Measurements from ENCODE around the gene RAP1GAP2.
"Not testable (repeated sequence)": the region's sequence is repeated elsewhere in the genome, so short reads cannot be mapped to it uniquely, and the experiment has no call there.

Gene RAP1GAP2

DNA sequence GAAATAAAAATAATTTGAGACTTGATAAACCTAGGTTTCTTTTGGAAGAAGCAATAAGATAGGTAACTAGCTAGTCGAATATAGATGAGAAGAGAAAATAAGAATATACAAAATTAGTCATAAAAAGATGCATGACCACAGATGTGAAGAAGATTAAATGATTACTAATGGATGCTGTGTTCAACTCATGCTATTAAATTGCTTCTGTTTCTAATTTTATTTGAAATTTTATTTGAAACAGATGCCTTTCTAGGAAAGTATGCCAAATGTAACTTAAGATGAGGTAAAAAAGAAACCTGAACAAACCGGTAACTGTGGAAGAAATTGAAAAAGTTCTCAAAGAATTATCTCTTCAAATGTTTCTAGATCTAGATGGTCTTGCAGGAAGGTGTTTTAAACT lies 175.6 kb downstream of the RAP1GAP2 start:
- no peak for DNase-seq (ENCODE audit: low read depth)

DNA sequence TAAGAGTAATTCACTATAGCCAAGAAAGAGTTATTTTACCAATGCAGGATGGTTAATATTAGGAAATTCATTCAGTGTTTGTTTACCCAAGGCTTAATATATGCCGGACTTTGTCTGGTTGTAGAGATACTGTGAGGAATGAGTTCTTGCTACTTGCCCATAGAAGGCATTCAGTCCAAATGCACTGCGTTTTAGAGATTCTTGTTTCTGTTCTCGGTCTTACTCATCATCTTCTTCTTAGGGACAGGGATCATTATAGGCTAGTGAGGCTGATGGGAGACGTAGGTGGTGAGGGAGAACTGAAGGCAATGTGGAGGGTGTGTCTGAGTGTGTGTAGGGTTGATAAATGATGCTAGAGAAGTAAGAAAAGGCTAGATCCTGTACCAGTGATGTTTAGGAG lies 176.5 kb downstream of the RAP1GAP2 start:
- no peak for DNase-seq (ENCODE audit: low read depth)

DNA sequence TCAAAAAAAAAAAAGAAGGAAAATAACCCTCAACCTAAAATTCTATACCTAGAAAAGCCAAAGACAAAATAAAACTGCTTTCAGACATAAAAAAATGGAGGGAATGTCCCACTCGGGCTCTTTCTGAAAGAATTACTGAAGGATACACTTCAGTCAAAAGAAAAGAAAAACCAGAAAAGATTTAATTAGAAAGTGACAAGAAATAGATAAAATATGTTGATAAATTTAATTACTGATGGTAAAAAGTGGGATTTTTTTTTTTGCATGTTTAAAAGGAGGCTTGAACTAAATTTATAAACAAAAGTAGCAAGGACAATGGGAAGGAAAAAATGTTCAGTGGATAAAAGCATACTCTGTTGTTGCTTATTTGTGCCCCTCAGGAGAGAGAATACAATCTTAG lies 178.1 kb downstream of the RAP1GAP2 start:
- DNase-seq (ENCODE audit: low read depth): no peak

DNA sequence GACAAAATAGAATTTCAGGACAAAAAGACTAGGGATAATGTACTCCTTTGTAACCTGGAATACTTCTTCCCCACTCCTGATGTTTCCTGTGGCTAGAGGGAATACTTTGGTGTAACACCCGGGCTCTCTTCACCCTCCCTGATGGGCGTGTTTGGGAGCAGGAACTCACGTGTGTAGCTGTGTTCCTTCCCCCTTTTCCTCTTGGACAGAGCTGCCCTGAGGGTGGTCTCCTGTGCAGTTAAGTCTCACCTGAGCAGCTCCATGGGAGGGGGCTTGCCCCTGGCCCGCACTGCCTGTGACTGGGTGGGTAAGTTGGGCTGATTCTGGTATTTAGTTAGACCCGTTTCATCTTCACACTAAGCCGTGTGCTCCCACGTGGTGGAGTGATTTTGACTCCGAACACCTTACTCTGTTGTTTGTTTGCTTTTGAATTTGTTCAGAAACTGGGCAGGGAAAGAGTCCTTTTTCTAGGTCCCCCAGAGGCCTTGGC lies 179.3 kb downstream of the RAP1GAP2 start:
- no peak for DNase-seq (ENCODE audit: low read depth)

DNA sequence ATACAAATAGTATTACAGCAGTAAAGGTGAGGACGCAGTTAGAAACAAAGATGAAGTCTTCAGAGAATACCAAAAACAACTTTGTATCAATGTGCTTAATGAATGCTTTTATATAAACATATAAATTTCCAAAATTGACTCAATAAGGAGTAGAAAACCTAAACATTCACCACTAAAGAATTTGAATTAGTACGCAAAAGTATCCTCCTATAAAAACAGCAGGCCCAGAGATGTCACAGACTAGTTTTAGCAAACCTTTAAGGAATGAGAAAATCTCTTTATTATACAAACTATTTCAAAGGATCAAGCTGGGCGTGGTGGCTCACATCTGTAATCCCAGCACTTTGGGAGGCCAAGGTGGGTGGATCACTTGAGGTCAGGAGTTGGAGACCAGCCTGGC lies 180.9 kb downstream of the RAP1GAP2 start:
- no peak for DNase-seq (ENCODE audit: low read depth)

DNA sequence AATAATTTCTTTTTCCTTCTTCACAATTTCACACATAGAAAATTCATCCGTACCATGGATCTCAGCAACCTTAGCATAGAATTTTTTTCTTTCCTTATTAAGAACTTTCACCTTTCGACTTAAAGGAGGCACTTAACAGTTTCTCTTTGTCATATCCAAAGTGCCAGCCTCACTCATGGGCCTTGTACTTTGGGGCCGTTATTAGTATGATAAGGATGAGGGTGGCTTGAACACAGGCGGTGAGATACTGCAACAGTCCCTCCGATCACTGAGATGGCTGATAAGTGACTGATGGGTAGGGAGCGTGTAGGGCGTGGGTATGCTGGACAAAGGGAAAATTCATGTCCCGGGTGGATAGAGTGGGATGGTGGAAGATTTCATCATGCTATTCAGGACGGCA lies 181.9 kb downstream of the RAP1GAP2 start:
- DNase-seq (ENCODE audit: low read depth): no peak

DNA sequence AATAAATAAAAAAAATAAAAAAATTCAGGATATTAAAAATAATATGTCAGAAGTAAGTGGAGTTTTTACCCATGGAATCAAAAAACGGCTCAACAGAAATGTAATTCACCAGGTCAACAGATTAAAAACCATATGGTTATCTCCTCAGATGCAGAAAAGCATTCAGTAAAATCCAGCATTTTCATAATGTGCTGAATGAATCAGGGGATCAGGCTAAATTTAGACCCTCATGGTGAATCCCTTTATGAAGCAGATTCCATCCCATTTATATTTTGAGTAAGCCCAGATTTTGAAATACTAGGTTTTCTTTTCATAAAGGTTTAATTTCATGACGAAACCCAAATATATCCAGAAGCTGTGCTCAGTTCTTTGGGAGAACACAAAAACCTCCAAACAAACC lies 182.8 kb downstream of the RAP1GAP2 start:
- no peak for DNase-seq (ENCODE audit: low read depth)

DNA sequence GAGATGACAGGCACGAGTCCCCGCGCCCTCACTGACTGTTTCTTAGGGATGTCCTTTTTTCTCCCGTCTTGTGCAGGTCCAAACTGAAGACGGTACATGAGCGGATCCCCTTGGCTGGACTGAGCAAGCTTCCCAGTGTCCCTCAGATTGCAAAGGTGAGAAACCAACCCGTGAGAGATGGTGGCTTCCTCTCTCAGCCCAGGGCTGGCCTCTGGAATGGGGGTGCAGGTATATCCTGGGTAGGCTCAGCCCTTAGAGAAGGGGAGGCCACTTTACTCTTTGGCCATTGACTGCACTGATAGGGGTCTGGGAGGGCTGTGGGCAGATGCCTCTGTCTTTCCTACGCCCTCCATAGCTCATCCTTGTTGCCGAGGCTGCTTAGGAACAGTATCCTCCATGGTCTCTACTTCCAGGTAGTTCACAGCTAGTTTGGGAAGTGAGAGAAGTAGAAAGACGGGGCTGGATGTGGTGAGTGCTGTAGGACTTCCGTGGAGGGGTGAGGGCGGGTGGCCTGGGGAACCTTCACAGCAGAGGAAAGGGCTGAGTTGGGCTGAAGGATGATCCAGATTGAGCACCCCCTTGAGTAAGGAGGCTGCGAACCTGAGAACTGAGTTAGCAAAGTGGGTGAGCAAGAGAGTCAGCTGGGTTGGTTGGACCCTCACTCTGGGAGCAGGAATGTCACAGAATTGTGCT lies 184.1 kb downstream of the RAP1GAP2 start:
- no peak for DNase-seq (ENCODE audit: low read depth)

DNA sequence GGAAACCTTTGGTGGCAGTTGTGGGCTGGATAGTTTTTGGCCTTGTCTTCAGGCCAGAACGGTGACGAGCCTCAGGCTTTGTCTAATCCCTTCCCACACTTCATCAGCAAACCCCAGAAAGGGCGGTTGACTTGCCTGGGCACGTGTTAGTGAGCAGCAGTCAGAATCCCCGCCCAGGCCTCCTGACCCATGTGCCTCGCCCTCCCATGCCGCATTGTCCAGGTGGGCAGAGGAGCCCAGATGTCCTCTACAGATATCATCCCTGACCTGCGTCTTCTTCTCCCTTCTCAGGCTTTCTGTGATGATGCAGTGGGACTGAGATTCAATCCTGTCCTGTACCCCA lies 184.6 kb downstream of the RAP1GAP2 start:
- no peak for DNase-seq (ENCODE audit: low read depth)

DNA sequence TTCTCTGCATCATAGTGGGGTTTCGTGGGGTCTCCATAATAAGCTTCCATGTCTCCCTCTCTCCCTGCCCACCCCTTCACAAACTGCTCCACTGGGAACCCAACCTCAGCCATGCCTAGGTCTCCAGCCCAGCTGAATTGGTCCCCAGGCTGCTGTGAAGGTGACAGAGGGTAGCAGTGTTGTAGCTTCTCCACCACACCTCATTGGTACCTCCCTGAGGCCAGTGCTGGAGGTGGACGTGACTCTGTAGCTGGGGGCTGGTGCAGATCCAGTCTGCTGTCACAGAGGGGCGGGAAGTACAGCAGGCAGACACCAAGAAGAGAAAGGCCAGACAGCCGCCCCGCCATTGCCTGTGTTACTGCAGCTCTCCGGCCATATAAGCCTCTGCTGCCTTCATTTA lies 185.1 kb downstream of the RAP1GAP2 start:
- DNase-seq (ENCODE audit: low read depth): no peak

DNA sequence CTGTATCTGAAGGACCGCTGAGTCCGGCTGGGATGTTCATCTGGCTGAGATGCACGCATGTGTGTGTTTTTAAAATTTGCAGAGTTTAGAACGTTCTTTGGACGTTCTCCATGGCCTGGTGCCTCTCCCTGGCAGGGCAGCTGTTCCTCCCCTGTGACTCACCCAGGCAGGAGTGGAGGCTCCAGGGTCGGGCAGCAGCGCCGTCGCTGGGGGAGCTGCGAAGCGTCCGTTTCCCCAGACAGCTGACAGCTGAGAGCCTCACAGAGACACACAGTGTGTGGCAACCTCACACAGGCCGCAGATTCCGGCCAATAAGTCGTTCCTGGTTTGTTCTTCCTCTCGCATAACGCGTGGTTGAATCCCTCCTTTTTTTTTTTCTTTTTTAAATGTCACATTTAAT lies 186.6 kb downstream of the RAP1GAP2 start:
- DNase-seq (ENCODE audit: low read depth): no peak

DNA sequence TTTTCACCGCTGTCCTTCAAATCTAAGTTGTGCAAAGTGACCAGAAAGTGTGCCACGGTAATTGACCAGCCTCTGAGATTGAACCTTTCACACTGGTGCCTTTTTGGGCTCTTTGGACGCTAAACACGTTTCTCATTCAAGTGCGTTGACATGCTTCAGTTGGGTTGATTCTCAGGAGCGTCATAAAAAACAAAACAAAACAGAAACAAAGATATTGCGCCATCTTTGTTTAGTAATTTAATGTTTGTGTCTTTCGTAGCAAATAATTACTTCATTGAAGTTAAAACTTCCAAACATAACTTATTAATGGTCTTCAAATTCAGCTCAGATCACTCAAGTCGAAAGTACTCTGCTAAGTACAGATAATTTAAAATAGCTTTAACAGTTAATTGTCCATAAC lies 187.0 kb downstream of the RAP1GAP2 start:
- no peak for DNase-seq (ENCODE audit: low read depth)

DNA sequence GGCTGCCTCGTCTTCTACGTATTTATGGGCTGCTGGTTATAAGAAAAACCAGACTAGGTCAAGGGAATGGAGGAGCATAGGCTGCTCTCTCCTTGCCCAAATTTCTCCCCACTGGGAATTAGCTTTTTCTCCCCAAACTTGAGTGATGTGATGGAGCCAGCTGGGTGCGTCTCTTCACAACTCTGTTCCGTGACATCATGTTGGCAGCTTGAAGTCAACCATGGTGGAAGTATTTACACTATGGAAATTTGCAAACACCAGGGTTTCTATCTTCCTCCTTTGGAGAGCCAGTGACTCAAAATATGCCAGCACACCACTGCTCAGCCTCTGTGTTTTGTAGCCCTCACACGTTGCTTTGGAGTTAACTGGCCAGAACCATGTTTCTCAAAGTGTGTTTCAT lies 189.1 kb downstream of the RAP1GAP2 start:
- DNase-seq (ENCODE audit: low read depth): no peak

DNA sequence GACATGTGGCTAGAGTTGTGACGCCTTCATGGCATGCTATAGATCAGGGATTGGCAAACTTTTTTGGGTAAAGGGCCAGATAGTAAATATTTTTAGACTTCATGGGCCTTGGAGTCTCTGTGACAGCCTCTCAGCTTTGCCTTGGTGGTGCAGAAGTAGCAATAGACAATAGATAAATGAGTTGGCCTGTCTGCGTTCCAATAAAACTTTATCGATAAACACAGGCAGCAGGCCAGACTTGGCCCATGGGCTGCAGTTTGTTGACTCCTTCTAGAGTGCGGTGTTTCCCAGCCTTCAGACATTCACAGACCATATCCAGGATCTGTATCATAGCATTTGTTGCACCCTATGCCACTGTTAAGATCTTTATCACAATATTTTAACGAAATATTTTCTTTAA lies 190.7 kb downstream of the RAP1GAP2 start:
- no peak for DNase-seq (ENCODE audit: low read depth)

DNA sequence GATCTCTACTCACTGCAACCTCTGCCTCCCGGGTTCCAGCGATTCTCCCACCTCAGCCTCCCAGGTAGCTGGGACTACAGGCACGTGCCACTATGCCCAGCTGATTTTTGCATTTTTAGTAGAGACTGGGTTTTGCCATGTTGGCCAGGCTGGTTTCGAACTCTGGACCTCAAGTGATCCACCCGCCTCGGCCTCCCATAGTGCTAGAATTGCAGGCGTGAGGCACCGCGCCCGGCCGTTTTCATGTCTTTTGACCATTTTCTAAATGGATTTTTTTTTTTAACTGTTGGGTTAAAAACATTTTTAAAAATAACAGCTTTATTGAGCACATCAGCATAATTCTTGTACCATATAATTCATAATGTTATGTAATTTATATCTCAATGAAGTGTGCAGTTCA lies 193.2 kb downstream of the RAP1GAP2 start:
- DNase-seq (ENCODE audit: low read depth): not testable (repeated sequence)

DNA sequence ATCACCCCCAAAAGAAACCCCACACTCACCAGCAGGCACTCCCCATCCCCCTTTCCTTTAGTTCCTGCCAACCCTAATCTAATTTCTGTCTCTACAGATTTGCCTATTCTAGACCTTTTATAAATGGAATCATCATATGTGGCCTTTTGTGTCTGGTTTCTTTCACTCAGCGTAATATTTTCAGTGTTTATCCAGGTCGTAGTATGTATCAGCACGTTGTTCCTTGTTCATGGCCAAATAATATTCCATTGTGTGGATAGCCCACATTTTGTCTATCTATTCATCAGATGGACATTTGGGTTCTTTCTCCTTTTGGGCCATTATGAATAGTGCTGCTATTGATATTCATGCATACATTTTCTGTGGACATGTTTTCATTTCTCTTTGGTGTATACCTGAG lies 193.6 kb downstream of the RAP1GAP2 start:
- no peak for DNase-seq (ENCODE audit: low read depth)

DNA sequence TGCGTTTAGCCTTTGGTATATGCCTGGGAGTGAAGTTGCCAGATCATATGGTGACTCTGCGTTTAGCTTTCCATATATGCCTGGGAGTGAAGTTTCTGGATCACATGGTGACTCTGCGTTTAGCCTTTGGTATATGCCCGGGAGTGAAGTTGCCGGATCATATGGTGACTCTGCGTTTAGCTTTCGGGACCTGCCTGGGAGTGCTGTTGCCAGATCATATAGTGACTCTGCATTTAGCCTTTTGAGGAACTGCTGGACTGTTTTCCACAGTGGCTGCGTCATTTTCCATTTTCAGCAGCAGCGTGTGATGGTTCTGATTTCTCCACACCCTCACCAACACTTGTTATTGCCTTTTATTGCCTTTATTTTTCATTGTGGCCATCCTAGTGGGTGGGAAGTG lies 194.2 kb downstream of the RAP1GAP2 start:
- DNase-seq (ENCODE audit: low read depth): no peak

DNA sequence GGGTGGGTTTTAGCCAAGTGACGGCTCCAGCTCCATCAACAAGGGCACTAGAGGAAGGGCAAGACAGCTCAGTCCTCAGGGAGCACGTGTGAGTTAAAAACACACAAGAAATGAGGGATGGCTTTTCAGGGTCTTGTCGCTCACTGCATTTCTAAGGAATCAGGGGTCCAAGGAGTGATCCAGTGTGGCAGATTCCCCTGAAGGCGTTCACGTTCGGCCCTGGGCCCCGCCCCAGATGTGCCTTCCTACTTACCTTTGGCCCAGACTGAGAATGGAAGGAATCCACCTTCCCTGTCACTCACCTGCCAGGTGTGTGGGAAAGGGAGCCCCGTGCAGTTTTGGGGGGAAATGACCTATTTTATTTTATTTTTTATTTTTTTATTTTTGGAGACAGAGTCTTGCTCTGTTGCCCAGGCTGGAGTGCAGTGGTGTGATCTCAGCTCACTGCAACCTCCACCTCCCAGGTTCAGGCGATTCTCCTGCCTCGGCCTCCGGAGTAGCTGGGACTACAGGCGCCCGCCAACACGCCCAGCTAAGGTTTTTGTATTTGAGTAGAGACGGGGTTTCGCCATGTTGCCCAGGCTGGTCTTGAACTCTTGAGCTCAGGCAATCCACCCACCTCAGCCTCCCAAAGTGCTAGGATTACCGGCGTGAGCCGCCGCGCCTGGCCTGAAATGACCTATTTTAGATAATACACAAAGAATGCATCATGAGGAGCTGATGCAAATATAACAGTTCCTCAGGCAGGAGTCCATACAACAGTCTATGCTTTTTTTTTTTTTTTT lies 195.3 kb downstream of the RAP1GAP2 start:
- not testable (repeated sequence) for DNase-seq (ENCODE audit: low read depth)

DNA sequence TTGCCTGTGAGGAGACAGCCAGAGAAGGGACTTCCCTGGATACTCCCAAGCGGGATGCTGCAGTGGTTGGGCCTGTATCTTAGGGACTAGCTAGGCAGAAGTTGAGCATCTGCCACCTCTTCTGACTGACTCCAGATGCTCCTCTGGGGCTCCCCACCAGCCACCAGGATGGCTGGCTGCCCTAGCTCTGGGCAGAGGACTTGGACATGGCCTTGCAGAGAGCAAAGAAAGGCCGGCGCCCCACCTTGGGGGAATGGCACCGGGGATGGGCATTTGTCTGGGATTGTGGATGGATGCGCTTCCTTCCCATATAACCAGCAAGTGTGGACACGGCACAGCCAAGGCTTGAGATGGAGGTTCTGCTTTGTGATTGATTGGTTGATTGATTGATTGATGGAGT lies 198.2 kb downstream of the RAP1GAP2 start:
- no peak for DNase-seq (ENCODE audit: low read depth)

DNA sequence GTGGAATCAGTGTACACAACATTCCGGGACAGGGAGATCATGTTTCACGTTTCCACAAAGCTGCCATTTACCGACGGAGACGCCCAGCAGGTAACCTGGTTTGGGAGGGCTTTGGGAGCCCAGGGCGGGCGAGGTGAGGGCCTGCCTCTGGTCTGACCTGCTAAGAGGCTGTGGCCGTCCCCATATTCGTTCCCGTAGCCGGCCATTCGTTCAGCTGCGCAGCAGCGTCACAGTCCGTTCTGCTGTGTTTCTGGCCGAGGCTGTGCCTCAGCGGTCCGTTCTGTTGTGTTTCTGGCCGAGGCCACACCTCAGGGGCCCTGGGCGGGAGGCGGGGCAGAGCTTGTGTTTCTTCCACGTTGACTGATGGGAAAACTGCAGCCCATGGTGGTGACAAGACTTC lies 199.1 kb downstream of the RAP1GAP2 start:
- no peak for DNase-seq (ENCODE audit: low read depth)

DNA sequence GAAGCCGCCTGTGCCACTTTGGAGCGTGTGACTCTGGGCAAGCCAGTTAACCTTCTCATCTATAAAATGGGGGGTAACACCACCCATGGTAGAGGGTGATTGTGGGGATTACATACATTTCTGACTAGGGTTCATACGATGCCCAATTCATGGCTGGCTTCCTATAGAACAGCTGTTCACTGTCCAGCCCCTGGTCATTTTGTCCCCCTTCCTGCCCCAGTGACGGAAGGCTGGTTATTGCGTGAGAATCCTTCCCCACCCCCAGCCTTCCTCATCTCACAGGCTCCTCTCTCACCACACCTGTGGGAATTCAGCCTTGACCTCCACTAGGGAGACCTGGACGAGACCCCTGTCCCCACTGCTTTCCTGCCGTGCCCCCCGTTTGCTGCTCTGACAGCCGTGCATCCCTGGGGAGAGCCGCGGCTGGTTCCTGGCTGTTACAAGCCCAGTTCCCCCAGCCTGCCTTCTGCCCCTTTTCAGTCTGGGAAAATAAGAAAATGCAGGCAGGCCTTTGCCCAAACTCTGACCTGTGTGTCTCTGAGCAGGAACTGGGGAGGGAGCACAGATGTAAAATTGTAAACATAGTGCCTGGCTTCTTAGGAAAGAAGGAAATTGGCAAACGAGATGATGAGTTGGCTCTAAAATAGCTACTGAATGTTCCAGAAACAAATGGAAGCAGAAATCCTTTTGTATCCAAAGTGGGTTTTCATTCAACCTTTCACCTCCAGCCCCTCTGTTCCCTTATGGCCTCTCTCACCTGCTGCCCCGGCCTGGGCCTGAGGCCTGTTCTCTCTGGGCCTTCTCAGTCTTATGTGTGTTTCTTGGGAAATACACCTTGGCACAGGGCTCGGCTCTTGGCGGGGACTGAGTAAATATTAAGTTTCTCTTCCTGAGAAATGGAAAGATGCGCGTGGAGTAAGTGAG lies 199.9 kb downstream of the RAP1GAP2 start:
- no peak for DNase-seq (ENCODE audit: low read depth)

DNA sequence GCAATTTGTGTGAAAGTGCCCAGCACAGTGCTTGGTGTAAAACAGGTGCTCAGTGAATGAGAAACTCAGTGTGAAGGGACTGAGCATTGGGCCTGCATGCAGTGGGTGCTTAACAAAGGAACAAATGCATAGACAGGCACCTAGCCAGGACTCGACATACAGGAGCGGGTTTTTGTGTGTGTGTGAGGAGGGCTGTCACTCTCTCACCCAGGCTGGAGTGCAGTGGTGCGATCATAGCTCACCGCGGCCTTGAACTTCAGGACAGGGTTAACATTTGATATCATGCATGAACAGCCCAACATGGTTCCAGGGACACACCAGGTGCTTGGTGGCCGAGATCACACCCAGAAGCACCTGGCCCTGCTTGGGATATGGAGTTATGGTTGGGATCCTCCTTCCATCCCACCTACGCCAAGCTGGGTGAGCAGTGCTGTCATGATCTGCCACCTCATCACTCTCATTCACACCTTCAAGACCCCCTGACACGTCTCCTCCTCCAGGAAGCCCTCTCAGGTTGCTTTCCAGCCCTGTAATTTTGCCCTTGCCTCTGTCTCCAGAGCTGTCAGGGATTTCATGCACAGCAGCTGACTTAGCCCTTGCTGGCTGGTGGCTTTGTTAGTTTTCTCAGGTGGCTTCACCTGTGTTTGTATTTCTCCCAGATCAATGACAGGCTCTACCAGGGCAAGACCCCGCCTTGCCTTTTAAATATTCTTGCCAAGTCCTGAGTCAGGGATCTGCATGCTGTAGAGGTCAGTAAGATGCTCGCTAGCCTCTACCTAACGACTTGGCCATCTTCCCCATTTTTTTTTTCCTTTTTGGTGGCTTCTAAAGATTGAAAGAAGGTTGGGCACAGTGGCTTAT lies 200.8 kb downstream of the RAP1GAP2 start:
- no peak for DNase-seq (ENCODE audit: low read depth)

Measured in activated T-helper 1 cell treated with Interleukin-2 at 50 U/mL for 16 hours (primary cell).